ENCODE results near the gene KATNB1.

GRCh38 chr16:57749101-57749692, 13.6 kb downstream of the KATNB1 start:
- TF ChIP-seq CTCF (IDR thresholded peaks at IDR 0.05), result no peak
- no peak for TF ChIP-seq POLR2A (IDR thresholded peaks at IDR 0.05)

Measured in uterus (tissue), 2 donors.